SK-N-SH treated with all-trans-retinoic acid at 6 μM for 48 hours (cell line): ENCODE results near the gene DLG2.

Experiments
- BACH2 ChIP-seq: fragments of 250-450 bp; sonication (Bioruptor Pico); IDR thresholded peaks from 2 replicates; pipeline ENCODE4 v1.9.0; 2021; ENCODE audit warnings: mild to moderate bottlenecking, borderline replicate concordance
- ESRRG ChIP-seq: fragments of 250-450 bp; sonication (Bioruptor Pico); IDR thresholded peaks from 2 replicates; pipeline ENCODE4 v1.6.1; 2021; ENCODE audit warnings: mild to moderate bottlenecking
- ISL1 ChIP-seq: fragments of 250-450 bp; sonication (Bioruptor Pico); IDR thresholded peaks from 2 replicates; pipeline ENCODE4 v2.1.2; 2022; ENCODE audit warnings: mild to moderate bottlenecking, moderate library complexity
- OSR1 ChIP-seq: fragments of 250-450 bp; sonication (Bioruptor Pico); IDR thresholded peaks from 2 replicates; pipeline ENCODE4 v1.8.0; 2022; ENCODE audit warnings: moderate library complexity, mild to moderate bottlenecking, inconsistent platforms
- PPARA ChIP-seq: fragments of 250-450 bp; sonication (Bioruptor Pico); IDR thresholded peaks from 2 replicates; pipeline ENCODE4 v1.5.0; 2020; ENCODE audit warnings: mild to moderate bottlenecking, borderline replicate concordance
- RARB ChIP-seq: fragments of 250-450 bp; sonication (Bioruptor Pico); IDR thresholded peaks from 2 replicates; pipeline ENCODE4 v1.8.0; 2021; ENCODE audit warnings: mild to moderate bottlenecking, moderate library complexity
- TCF4 ChIP-seq: fragments of 250-450 bp; sonication (Bioruptor Pico); IDR thresholded peaks from 2 replicates; pipeline ENCODE4 v1.8.0; 2021; ENCODE audit warnings: mild to moderate bottlenecking, moderate library complexity, borderline replicate concordance
- TOX ChIP-seq: fragments of 250-450 bp; sonication (Bioruptor Pico); IDR thresholded peaks from 2 replicates; pipeline ENCODE4 v1.8.0; 2021; ENCODE audit warnings: mild to moderate bottlenecking, moderate library complexity, borderline replicate concordance
- ZFP3 ChIP-seq: fragments of 250-450 bp; sonication (Bioruptor Pico); IDR thresholded peaks from 2 replicates; pipeline ENCODE4 v1.5.0; 2020; ENCODE audit warnings: mild to moderate bottlenecking, moderate library complexity
- ZFP30 ChIP-seq: fragments of 450-650 bp; formaldehyde crosslinking; IDR thresholded peaks from 2 replicates; pipeline ENCODE4 v1.5.0; 2022; ENCODE audit warnings: mild to moderate bottlenecking, moderate library complexity
- TF ChIP-seq, protein P1 (sequence below): fragments of 250-450 bp; sonication (Bioruptor Pico); IDR thresholded peaks from 2 replicates; pipeline ENCODE4 v1.8.0; 2020; ENCODE audit warnings: mild to moderate bottlenecking, moderate library complexity, borderline replicate concordance
- TF ChIP-seq, protein P2 (sequence below): fragments of 250-450 bp; sonication (Bioruptor Pico); IDR thresholded peaks from 2 replicates; pipeline ENCODE4 v1.5.0; 2020; ENCODE audit warnings: mild to moderate bottlenecking, moderate library complexity
- TF ChIP-seq, protein P3 (sequence below): fragments of 250-450 bp; sonication (Bioruptor Pico); IDR thresholded peaks from 2 replicates; pipeline ENCODE4 v1.8.0; 2021; ENCODE audit warnings: low read depth, mild to moderate bottlenecking, moderate library complexity, borderline replicate concordance

DNA sequence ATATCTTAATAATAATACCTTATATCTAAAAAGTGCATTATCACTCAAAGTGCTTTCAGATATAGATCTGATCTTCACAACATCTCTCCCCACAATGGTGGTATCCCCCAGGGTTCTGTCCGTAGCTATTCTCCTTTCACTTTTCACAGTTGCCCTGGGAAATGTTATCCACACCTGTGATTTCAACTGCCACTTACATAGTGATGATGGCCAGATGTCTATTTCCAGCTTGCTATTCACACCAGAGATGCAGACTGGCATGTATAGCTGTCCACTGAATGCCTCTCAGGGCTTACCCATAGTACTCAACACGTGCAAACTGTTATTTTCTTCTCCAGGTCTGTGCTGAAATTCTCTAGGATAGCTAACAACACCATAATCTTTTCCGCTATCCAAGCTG, 724.7 kb downstream of the DLG2 start:
- no peak for TF ChIP-seq RARB (CRISPR knock-in tag)
- TF ChIP-seq TOX (CRISPR knock-in tag), result no peak
- no peak for TF ChIP-seq TCF4 (CRISPR knock-in tag)
- TF ChIP-seq, protein P1, sequence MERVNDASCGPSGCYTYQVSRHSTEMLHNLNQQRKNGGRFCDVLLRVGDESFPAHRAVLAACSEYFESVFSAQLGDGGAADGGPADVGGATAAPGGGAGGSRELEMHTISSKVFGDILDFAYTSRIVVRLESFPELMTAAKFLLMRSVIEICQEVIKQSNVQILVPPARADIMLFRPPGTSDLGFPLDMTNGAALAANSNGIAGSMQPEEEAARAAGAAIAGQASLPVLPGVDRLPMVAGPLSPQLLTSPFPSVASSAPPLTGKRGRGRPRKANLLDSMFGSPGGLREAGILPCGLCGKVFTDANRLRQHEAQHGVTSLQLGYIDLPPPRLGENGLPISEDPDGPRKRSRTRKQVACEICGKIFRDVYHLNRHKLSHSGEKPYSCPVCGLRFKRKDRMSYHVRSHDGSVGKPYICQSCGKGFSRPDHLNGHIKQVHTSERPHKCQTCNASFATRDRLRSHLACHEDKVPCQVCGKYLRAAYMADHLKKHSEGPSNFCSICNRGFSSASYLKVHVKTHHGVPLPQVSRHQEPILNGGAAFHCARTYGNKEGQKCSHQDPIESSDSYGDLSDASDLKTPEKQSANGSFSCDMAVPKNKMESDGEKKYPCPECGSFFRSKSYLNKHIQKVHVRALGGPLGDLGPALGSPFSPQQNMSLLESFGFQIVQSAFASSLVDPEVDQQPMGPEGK (CRISPR knock-in tag), result no peak
- TF ChIP-seq ISL1, result no peak
- TF ChIP-seq, protein P2, sequence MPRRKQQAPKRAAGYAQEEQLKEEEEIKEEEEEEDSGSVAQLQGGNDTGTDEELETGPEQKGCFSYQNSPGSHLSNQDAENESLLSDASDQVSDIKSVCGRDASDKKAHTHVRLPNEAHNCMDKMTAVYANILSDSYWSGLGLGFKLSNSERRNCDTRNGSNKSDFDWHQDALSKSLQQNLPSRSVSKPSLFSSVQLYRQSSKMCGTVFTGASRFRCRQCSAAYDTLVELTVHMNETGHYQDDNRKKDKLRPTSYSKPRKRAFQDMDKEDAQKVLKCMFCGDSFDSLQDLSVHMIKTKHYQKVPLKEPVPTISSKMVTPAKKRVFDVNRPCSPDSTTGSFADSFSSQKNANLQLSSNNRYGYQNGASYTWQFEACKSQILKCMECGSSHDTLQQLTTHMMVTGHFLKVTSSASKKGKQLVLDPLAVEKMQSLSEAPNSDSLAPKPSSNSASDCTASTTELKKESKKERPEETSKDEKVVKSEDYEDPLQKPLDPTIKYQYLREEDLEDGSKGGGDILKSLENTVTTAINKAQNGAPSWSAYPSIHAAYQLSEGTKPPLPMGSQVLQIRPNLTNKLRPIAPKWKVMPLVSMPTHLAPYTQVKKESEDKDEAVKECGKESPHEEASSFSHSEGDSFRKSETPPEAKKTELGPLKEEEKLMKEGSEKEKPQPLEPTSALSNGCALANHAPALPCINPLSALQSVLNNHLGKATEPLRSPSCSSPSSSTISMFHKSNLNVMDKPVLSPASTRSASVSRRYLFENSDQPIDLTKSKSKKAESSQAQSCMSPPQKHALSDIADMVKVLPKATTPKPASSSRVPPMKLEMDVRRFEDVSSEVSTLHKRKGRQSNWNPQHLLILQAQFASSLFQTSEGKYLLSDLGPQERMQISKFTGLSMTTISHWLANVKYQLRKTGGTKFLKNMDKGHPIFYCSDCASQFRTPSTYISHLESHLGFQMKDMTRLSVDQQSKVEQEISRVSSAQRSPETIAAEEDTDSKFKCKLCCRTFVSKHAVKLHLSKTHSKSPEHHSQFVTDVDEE (CRISPR knock-in tag), result no peak
- TF ChIP-seq ZFP30 (CRISPR knock-in tag), result no peak
- no peak for TF ChIP-seq ZFP3
- TF ChIP-seq, protein P3, sequence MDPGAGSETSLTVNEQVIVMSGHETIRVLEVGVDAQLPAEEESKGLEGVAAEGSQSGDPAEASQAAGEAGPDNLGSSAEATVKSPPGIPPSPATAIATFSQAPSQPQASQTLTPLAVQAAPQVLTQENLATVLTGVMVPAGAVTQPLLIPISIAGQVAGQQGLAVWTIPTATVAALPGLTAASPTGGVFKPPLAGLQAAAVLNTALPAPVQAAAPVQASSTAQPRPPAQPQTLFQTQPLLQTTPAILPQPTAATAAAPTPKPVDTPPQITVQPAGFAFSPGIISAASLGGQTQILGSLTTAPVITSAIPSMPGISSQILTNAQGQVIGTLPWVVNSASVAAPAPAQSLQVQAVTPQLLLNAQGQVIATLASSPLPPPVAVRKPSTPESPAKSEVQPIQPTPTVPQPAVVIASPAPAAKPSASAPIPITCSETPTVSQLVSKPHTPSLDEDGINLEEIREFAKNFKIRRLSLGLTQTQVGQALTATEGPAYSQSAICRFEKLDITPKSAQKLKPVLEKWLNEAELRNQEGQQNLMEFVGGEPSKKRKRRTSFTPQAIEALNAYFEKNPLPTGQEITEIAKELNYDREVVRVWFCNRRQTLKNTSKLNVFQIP (CRISPR knock-in tag), result no peak
- TF ChIP-seq PPARA (CRISPR knock-in tag), result no peak
- TF ChIP-seq ESRRG (CRISPR knock-in tag), result no peak
- no peak for TF ChIP-seq BACH2 (CRISPR knock-in tag)
- TF ChIP-seq OSR1, result no peak
